ENCODE data around the gene CSMD2.
A peak's percentile ranks its signal among the peaks of the same experiment; 100 is the strongest.

The CSMD2 gene

DNA sequence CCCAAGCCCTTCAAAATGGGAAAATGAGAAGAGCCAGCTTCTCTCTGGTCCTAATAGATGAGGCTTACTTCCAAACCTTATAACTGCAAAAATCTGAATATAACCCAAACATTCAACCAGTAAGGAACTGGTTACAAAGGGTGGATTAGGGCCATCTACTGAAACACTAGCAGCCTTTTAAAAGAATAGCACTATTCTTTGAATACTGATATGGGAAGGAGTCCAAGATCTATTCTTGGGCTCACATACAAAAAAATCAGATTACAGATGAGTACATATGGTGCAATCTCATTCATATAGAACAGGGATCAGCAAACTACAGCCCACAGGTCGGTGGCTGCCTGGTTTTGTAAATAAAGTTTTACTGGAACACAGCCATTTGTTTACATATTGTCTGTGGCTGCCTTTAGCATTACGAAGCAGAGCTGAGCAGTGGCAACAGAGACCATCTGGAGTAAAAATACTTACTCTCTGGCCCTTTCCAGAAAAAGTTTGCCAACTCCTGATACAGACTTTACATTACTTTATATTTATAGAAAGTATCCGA is 524.8 kb downstream of the CSMD2 start:
- H3K27me3 ChIP-seq (ENCODE audit: insufficient read depth, low read length, poor library complexity): no peaks in the 10 kb centered on the region
- H3K27ac ChIP-seq (ENCODE audit: low read depth, low read length): no peak overlapping the region
- H3K79me2 ChIP-seq (ENCODE audit: control insufficient read depth, insufficient read depth, low read length): no peaks in the 10 kb centered on the region
- H4K8ac ChIP-seq (ENCODE audit: low read depth, low read length): no peak overlapping the region
- no peak overlapping the region for H3K4me2 ChIP-seq (ENCODE audit: low read length)
- WGBS (ENCODE audit: extremely low coverage, insufficient coverage, low lambda C conversion rate): no CpG with 5 or more reads among the region's 3 CpGs
- H3K18ac ChIP-seq (ENCODE audit: low read length): no peak overlapping the region
- H2BK120ac ChIP-seq (ENCODE audit: low read depth, low read length): no peak overlapping the region
- H3K4me3 ChIP-seq (ENCODE audit: low read length): no peak overlapping the region
- no peak overlapping the region for H3K23ac ChIP-seq (ENCODE audit: low read length)
- H4K5ac ChIP-seq (ENCODE audit: low read length): no peak overlapping the region
- DNase-seq: no peak
- H3K56ac ChIP-seq (ENCODE audit: low read length): no peak overlapping the region
- H3K36me3 ChIP-seq (ENCODE audit: control insufficient read depth, insufficient read depth, low read length): no peaks in the 10 kb centered on the region
- H3K79me1 ChIP-seq (ENCODE audit: low read length): no peaks in the 10 kb centered on the region
- H2BK15ac ChIP-seq (replicated peaks; ENCODE audit: low read depth): no peak overlapping the region
- H3K4ac ChIP-seq (ENCODE audit: low read depth, low read length): no peak overlapping the region
- H3K4me1 ChIP-seq (ENCODE audit: control insufficient read depth, low read depth, low read length): no peaks in the 10 kb centered on the region
- H2BK5ac ChIP-seq (ENCODE audit: low read length): no peak overlapping the region
- H2AK5ac ChIP-seq (ENCODE audit: low read length): no peak overlapping the region
- no peak overlapping the region for H3K9ac ChIP-seq (ENCODE audit: low read length)

DNA sequence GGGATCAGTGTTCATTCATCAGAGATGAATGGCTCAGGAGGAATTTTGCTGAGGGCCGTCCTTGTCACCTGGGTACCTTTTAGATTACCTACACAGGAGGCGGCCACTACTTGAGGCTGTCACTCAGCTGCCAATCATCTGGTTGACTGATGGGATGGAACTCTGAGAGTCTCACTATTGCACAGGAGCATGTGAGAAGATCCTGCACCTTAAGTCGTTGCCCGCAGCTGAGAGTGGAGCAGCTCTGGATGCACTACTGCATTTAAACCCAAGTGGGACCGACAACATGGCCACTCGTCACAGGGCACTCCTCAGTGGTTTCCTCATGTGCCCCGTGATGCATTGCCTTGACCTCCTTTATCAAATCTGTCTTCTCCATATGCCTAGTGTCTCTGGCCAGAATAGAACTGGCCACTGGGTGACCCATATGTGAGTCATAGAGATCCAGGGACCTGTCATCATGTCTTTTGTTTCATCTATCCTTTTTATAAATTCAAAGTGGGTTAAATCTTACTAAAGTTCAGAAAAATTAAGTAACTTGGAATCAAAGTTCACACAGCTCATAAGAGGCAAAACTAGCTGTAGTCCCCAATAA is 527.1 kb downstream of the CSMD2 start:
- no peak for DNase-seq
- Histone ChIP-seq H3K4ac (ENCODE audit: low read depth, low read length) (no peak overlapping the region), H3K56ac (ENCODE audit: low read length) (no peak overlapping the region), H3K9ac (ENCODE audit: low read length) (no peak overlapping the region), H2BK15ac (replicated peaks; ENCODE audit: low read depth) (no peak overlapping the region), H3K79me2 (ENCODE audit: control insufficient read depth, insufficient read depth, low read length) (no peaks in the 10 kb centered on the region), H3K4me2 (ENCODE audit: low read length) (no peak overlapping the region), H3K18ac (ENCODE audit: low read length) (no peak overlapping the region), H3K27me3 (ENCODE audit: insufficient read depth, low read length, poor library complexity) (no peaks in the 10 kb centered on the region), H2BK5ac (ENCODE audit: low read length) (no peak overlapping the region), H4K8ac (ENCODE audit: low read depth, low read length) (no peak overlapping the region), H2AK5ac (ENCODE audit: low read length) (no peak overlapping the region), H4K5ac (ENCODE audit: low read length) (no peak overlapping the region), H3K4me3 (ENCODE audit: low read length) (no peak overlapping the region), H3K4me1 (ENCODE audit: control insufficient read depth, low read depth, low read length) (no peaks in the 10 kb centered on the region), H3K36me3 (ENCODE audit: control insufficient read depth, insufficient read depth, low read length) (no peaks in the 10 kb centered on the region), H3K23ac (ENCODE audit: low read length) (no peak overlapping the region), H3K27ac (ENCODE audit: low read depth, low read length) (no peak overlapping the region), H3K79me1 (ENCODE audit: low read length) (no peaks in the 10 kb centered on the region), H2BK120ac (ENCODE audit: low read depth, low read length) (no peak overlapping the region)
- no CpG with 5 or more reads among the region's 7 CpGs for WGBS (ENCODE audit: extremely low coverage, insufficient coverage, low lambda C conversion rate)

DNA sequence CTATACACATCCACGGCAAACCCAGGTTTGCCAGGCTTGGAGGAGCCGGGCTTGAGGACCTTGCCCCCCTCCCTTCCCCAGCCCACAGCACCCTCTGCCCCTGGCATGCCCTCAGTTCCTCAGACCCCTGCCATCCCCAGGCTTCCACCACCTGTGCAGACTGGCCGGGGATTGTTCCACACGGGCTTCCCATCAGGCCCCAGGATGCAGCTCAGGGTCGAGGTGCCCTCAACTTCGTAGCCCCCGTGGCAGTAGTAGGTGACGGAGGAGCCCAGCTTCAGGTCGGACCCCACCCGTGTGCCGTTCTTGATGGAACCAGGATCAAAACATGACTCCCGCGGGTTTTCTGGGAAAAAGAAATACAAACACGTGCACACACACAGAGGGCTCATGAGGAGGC is 528.8 kb downstream of the CSMD2 start:
- no CpG with 5 or more reads among the region's 14 CpGs for WGBS (ENCODE audit: extremely low coverage, insufficient coverage, low lambda C conversion rate)
- Histone ChIP-seq H3K4me3 (ENCODE audit: low read length) (no peak overlapping the region), H3K27me3 (ENCODE audit: insufficient read depth, low read length, poor library complexity) (no peaks in the 10 kb centered on the region), H3K27ac (ENCODE audit: low read depth, low read length) (no peak overlapping the region), H3K18ac (ENCODE audit: low read length) (no peak overlapping the region), H3K79me1 (ENCODE audit: low read length) (no peaks in the 10 kb centered on the region), H3K4me2 (ENCODE audit: low read length) (no peak overlapping the region), H4K5ac (ENCODE audit: low read length) (no peak overlapping the region), H3K9ac (ENCODE audit: low read length) (no peak overlapping the region), H3K4me1 (ENCODE audit: control insufficient read depth, low read depth, low read length) (no peaks in the 10 kb centered on the region), H3K79me2 (ENCODE audit: control insufficient read depth, insufficient read depth, low read length) (no peaks in the 10 kb centered on the region), H2BK5ac (ENCODE audit: low read length) (no peak overlapping the region), H4K8ac (ENCODE audit: low read depth, low read length) (no peak overlapping the region), H2BK15ac (replicated peaks; ENCODE audit: low read depth) (no peak overlapping the region), H2AK5ac (ENCODE audit: low read length) (no peak overlapping the region), H3K56ac (ENCODE audit: low read length) (no peak overlapping the region), H3K4ac (ENCODE audit: low read depth, low read length) (no peak overlapping the region), H2BK120ac (ENCODE audit: low read depth, low read length) (no peak overlapping the region), H3K36me3 (ENCODE audit: control insufficient read depth, insufficient read depth, low read length) (no peaks in the 10 kb centered on the region), H3K23ac (ENCODE audit: low read length) (no peak overlapping the region)
- DNase-seq: no peak

DNA sequence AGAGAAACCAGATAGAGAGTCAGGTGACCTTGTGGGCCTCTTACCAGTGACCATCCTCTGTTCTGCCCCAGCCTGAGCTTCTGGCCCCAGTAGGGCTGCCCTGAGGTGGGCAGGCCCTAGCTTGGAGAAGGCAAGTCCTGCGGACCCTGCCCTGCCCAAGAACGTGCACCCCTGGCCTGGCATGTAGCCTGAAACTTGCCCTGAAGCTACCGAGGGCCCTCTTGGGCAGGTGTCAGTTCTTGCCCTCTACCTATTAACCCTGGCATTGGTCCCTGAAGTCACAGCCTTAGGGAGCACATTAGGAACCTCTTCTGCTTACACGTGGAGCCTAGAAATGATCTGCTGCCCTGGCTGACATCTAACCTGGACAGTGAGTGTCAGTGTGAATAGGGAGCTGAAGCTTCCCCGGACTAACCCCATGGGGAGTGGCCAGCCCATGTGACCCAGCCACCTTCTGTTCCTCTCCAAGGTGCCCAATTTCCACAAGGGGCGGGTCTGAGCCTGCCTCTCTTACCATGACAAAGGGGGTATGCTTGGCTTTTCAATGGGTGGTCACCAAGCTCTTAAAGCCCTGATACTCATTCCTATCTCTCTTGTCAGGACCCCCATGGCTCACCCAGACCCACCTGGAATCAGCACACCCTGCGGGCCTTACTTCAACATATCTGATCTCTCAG is 529.6 kb downstream of the CSMD2 start:
- Histone ChIP-seq H2BK5ac (ENCODE audit: low read length) (no peak overlapping the region), H3K23ac (ENCODE audit: low read length) (no peak overlapping the region)
- no CpG with 5 or more reads among the region's 7 CpGs for WGBS (ENCODE audit: extremely low coverage, insufficient coverage, low lambda C conversion rate)

DNA sequence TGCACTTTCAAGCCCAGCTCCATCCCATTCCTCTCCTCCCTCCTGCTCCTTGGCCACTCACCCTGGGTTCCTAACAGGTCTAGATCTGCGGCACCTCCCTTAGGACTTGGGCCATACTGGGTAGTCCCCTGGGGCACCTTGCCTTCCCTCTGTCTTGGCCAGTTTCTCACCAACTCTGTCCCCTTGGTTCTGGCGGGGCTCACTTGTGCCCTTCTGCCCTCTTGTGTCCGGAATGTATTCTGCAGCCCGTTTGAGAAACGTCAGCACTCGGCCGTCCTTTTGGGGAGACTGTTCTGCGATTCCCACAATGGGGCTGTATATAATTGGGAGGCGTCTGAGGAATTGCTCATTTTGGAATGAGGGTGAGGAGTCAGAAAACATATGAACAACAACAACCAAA is 530.2 kb downstream of the CSMD2 start:
- no peak overlapping the region for H3K9ac ChIP-seq (ENCODE audit: low read length)
- no peak overlapping the region for H2BK15ac ChIP-seq (replicated peaks; ENCODE audit: low read depth)
- H3K79me2 ChIP-seq (ENCODE audit: control insufficient read depth, insufficient read depth, low read length): no peaks in the 10 kb centered on the region
- no peak overlapping the region for H2AK5ac ChIP-seq (ENCODE audit: low read length)
- H3K18ac ChIP-seq (ENCODE audit: low read length): no peak overlapping the region
- H3K79me1 ChIP-seq (ENCODE audit: low read length): no peaks in the 10 kb centered on the region
- H4K5ac ChIP-seq (ENCODE audit: low read length): no peak overlapping the region
- H2BK5ac ChIP-seq (ENCODE audit: low read length): no peak overlapping the region
- H4K8ac ChIP-seq (ENCODE audit: low read depth, low read length): no peak overlapping the region
- no peaks in the 10 kb centered on the region for H3K27me3 ChIP-seq (ENCODE audit: insufficient read depth, low read length, poor library complexity)
- DNase-seq: peak; percentile 60
- H3K27ac ChIP-seq (ENCODE audit: low read depth, low read length): no peak overlapping the region
- H3K4me2 ChIP-seq (ENCODE audit: low read length): no peak overlapping the region
- H2BK120ac ChIP-seq (ENCODE audit: low read depth, low read length): no peak overlapping the region
- H3K4me1 ChIP-seq (ENCODE audit: control insufficient read depth, low read depth, low read length): no peaks in the 10 kb centered on the region
- H3K4me3 ChIP-seq (ENCODE audit: low read length): no peak overlapping the region
- no peak overlapping the region for H3K56ac ChIP-seq (ENCODE audit: low read length)
- H3K23ac ChIP-seq (ENCODE audit: low read length): no peak overlapping the region
- H3K36me3 ChIP-seq (ENCODE audit: control insufficient read depth, insufficient read depth, low read length): no peaks in the 10 kb centered on the region
- WGBS (ENCODE audit: extremely low coverage, insufficient coverage, low lambda C conversion rate): no CpG with 5 or more reads among the region's 9 CpGs
- no peak overlapping the region for H3K4ac ChIP-seq (ENCODE audit: low read depth, low read length)

More for the DNA sequence above, 529.6 kb downstream of the CSMD2 start:
- Histone ChIP-seq H4K8ac (ENCODE audit: low read depth, low read length) (no peak overlapping the region), H3K4ac (ENCODE audit: low read depth, low read length) (no peak overlapping the region), H3K4me3 (ENCODE audit: low read length) (no peak overlapping the region), H3K27ac (ENCODE audit: low read depth, low read length) (no peak overlapping the region), H3K79me1 (ENCODE audit: low read length) (no peaks in the 10 kb centered on the region), H3K56ac (ENCODE audit: low read length) (no peak overlapping the region), H3K9ac (ENCODE audit: low read length) (no peak overlapping the region), H3K4me1 (ENCODE audit: control insufficient read depth, low read depth, low read length) (no peaks in the 10 kb centered on the region), H2BK120ac (ENCODE audit: low read depth, low read length) (no peak overlapping the region), H3K79me2 (ENCODE audit: control insufficient read depth, insufficient read depth, low read length) (no peaks in the 10 kb centered on the region), H2BK15ac (replicated peaks; ENCODE audit: low read depth) (no peak overlapping the region), H2AK5ac (ENCODE audit: low read length) (no peak overlapping the region), H3K36me3 (ENCODE audit: control insufficient read depth, insufficient read depth, low read length) (no peaks in the 10 kb centered on the region), H3K18ac (ENCODE audit: low read length) (no peak overlapping the region), H3K27me3 (ENCODE audit: insufficient read depth, low read length, poor library complexity) (no peaks in the 10 kb centered on the region), H3K4me2 (ENCODE audit: low read length) (no peak overlapping the region), H4K5ac (ENCODE audit: low read length) (no peak overlapping the region)
- DNase-seq: peak; percentile 10

All from mesendoderm (in vitro differentiated cells).